ACC112 (cell line): ENCODE data around the gene SPIRE1.
"Not testable (repeated sequence)": the region's sequence is repeated elsewhere in the genome, so short reads cannot be mapped to it uniquely, and the experiment has no call there.

Source experiments
- H2AFZ ChIP-seq: fragments of 200-600 bp; sonication (generic); one replicate; pipeline ENCODE4 v1.6.0; 2017; ENCODE audit warnings: antibody characterized with exemption, low read length; ENCODE audit not compliant: unreplicated experiment
- H3K27ac ChIP-seq: fragments of 200-600 bp; sonication (generic); 2 replicates; pipeline ENCODE4 v1.5.1; 2014; ENCODE audit warnings: low read depth, mild to moderate bottlenecking, antibody characterized with exemption, low read length, moderate library complexity
- H3K27me3 ChIP-seq: fragments of 200-600 bp; sonication (generic); 2 replicates; pipeline ENCODE4 v1.6.1; 2014; ENCODE audit warnings: mild to moderate bottlenecking, antibody characterized with exemption, low read length, moderate library complexity, mixed read lengths; ENCODE audit not compliant: insufficient read depth
- H3K36me3 ChIP-seq: fragments of 200-600 bp; sonication (generic); 2 replicates; pipeline ENCODE4 v1.6.1; 2016; ENCODE audit warnings: mild to moderate bottlenecking, antibody characterized with exemption, low read length, moderate library complexity, mixed read lengths; ENCODE audit not compliant: insufficient read depth
- H3K4me1 ChIP-seq: fragments of 200-600 bp; sonication (generic); one replicate; pipeline ENCODE4 v1.6.1; 2016; ENCODE audit warnings: low read length, mixed read lengths; ENCODE audit not compliant: insufficient read depth, unreplicated experiment, control insufficient read depth
- H3K4me3 ChIP-seq: fragments of 200-600 bp; sonication (generic); 2 replicates; pipeline ENCODE4 v1.5.1; 2014; ENCODE audit warnings: mild to moderate bottlenecking, low read depth, low read length
- H3K79me2 ChIP-seq: fragments of 200-600 bp; sonication (generic); one replicate; pipeline ENCODE4 v1.6.0; 2016; ENCODE audit warnings: low read length; ENCODE audit not compliant: control insufficient read depth, unreplicated experiment, insufficient read depth

SPIRE1 gene

GRCh38 chr18:12491611-12492435, 166.1 kb downstream of the SPIRE1 start:
- Histone ChIP-seq H3K27ac (no peak overlapping the region), H3K36me3 (peaks cover 34% of the 10 kb centered on the region), H3K27me3 (no peaks in the 10 kb centered on the region), H3K4me3 (no peak overlapping the region), H3K79me2 (no peaks in the 10 kb centered on the region), H2AFZ (no peak overlapping the region), H3K4me1 (no peaks in the 10 kb centered on the region)

GRCh38 chr18:12485479-12486105, 172.3 kb downstream of the SPIRE1 start:
- H3K27me3 ChIP-seq, result no peaks in the 10 kb centered on the region
- no peaks in the 10 kb centered on the region for H3K79me2 ChIP-seq
- no peak overlapping the region for H3K4me3 ChIP-seq
- H3K27ac ChIP-seq, result no peak overlapping the region
- no peaks in the 10 kb centered on the region for H3K4me1 ChIP-seq
- no peak overlapping the region for H2AFZ ChIP-seq
- H3K36me3 ChIP-seq, result 0 out of 2 replicates have a peak, but pooled peaks cover 3% of the 10 kb centered on the region

- not testable (repeated sequence) for H2AFZ ChIP-seq, H3K4me3 ChIP-seq, H3K27ac ChIP-seq, H3K4me1 ChIP-seq, H3K27me3 ChIP-seq, H3K79me2 ChIP-seq, H3K36me3 ChIP-seq
Measured at GRCh38 chr18:12481915-12482314, 176.0 kb downstream of the SPIRE1 start.

- H3K79me2 ChIP-seq, result no peaks in the 10 kb centered on the region
- H3K27ac ChIP-seq, result no peak overlapping the region
- no peaks in the 10 kb centered on the region for H3K4me1 ChIP-seq
- H3K36me3 ChIP-seq, result peaks cover 6% of the 10 kb centered on the region; the same call in 1 of the 2 replicates
- no peak overlapping the region for H2AFZ ChIP-seq
- no peak overlapping the region for H3K4me3 ChIP-seq
- no peaks in the 10 kb centered on the region for H3K27me3 ChIP-seq
Measured at GRCh38 chr18:12479982-12480381, 177.9 kb downstream of the SPIRE1 start.

GRCh38 chr18:12479536-12479935, 178.4 kb downstream of the SPIRE1 start:
- Histone ChIP-seq H3K4me1 (no peaks in the 10 kb centered on the region), H3K27me3 (no peaks in the 10 kb centered on the region), H3K36me3 (peaks cover 6% of the 10 kb centered on the region; the same call in 1 of the 2 replicates), H2AFZ (no peak overlapping the region), H3K79me2 (no peaks in the 10 kb centered on the region), H3K4me3 (no peak overlapping the region), H3K27ac (no peak overlapping the region)

- Histone ChIP-seq H3K4me1 (no peaks in the 10 kb centered on the region), H2AFZ (no peak overlapping the region), H3K27ac (no peak overlapping the region), H3K36me3 (peaks cover 6% of the 10 kb centered on the region; the same call in 1 of the 2 replicates), H3K4me3 (no peak overlapping the region), H3K27me3 (no peaks in the 10 kb centered on the region), H3K79me2 (no peaks in the 10 kb centered on the region)
Measured at GRCh38 chr18:12478269-12479047, 179.4 kb downstream of the SPIRE1 start.

GRCh38 chr18:12477606-12478005, 180.3 kb downstream of the SPIRE1 start:
- no peaks in the 10 kb centered on the region for H3K27me3 ChIP-seq
- no peak overlapping the region for H3K27ac ChIP-seq
- no peak overlapping the region for H3K4me3 ChIP-seq
- no peaks in the 10 kb centered on the region for H3K4me1 ChIP-seq
- H3K79me2 ChIP-seq, result no peaks in the 10 kb centered on the region
- H3K36me3 ChIP-seq, result peaks cover 6% of the 10 kb centered on the region; the same call in 1 of the 2 replicates
- no peak overlapping the region for H2AFZ ChIP-seq

- Histone ChIP-seq H3K4me1 (no peaks in the 10 kb centered on the region), H3K27me3 (no peaks in the 10 kb centered on the region), H3K36me3 (peaks cover 6% of the 10 kb centered on the region; the same call in 1 of the 2 replicates), H3K4me3 (no peak overlapping the region), H3K27ac (no peak overlapping the region), H3K79me2 (no peaks in the 10 kb centered on the region), H2AFZ (no peak overlapping the region)
Measured at GRCh38 chr18:12476955-12477354, 181.0 kb downstream of the SPIRE1 start.

- no peaks in the 10 kb centered on the region for H3K4me1 ChIP-seq
- H3K79me2 ChIP-seq, result no peaks in the 10 kb centered on the region
- H3K27ac ChIP-seq, result no peak overlapping the region
- no peak overlapping the region for H3K4me3 ChIP-seq
- peaks cover 6% of the 10 kb centered on the region; the same call in 1 of the 2 replicates for H3K36me3 ChIP-seq
- no peaks in the 10 kb centered on the region for H3K27me3 ChIP-seq
- H2AFZ ChIP-seq, result no peak overlapping the region
Measured at GRCh38 chr18:12474876-12475275, 183.0 kb downstream of the SPIRE1 start.

- H3K27me3 ChIP-seq, result no peaks in the 10 kb centered on the region
- H3K27ac ChIP-seq, result no peak overlapping the region
- H3K4me1 ChIP-seq, result no peaks in the 10 kb centered on the region
- H3K79me2 ChIP-seq, result no peaks in the 10 kb centered on the region
- H3K36me3 ChIP-seq, result peaks cover 6% of the 10 kb centered on the region; the same call in 1 of the 2 replicates
- no peak overlapping the region for H3K4me3 ChIP-seq
- no peak overlapping the region for H2AFZ ChIP-seq
Measured at GRCh38 chr18:12474146-12474545, 183.8 kb downstream of the SPIRE1 start.
